Tibial nerve (tissue), 4 donors: ENCODE measurements around the gene FGD6.

Experiments
- CTCF ChIP-seq, 5 experiments: fragments of 200-600 bp in 3 of 5; fragments of 450-650 bp in 2 of 5; sonication (generic) in 3 of 5; IDR thresholded peaks; one replicate each; pipeline ENCODE4 v1.5.1; 2016 to 2019; ENCODE audit warnings: antibody characterized with exemption in 5 of 5, mild to moderate bottlenecking in 3 of 5, moderate library complexity in 2 of 5
- EP300 ChIP-seq, 2 donors: sonication (generic); formaldehyde crosslinking; IDR thresholded peaks; one replicate each; pipeline ENCODE4 v1.6.1; 2017; ENCODE audit warnings: antibody characterized with exemption in 2 of 2, mild to moderate bottlenecking in 1 of 2
- POLR2A ChIP-seq, 2 donors: fragments of 450-650 bp; IDR thresholded peaks; one replicate each; pipeline ENCODE4 v1.6.1; 2017; ENCODE audit warnings: antibody characterized with exemption in 2 of 2, mild to moderate bottlenecking in 2 of 2, moderate library complexity in 2 of 2

GRCh38 chr12:95130096-95130495 is 87.2 kb downstream of the FGD6 start:
- TF ChIP-seq CTCF (IDR thresholded peaks at IDR 0.05) (no peak), POLR2A (IDR thresholded peaks at IDR 0.05) (no peak), EP300 (IDR thresholded peaks at IDR 0.05) (no peak)
